Measurements from ENCODE around the gene WWTR1.

DNA sequence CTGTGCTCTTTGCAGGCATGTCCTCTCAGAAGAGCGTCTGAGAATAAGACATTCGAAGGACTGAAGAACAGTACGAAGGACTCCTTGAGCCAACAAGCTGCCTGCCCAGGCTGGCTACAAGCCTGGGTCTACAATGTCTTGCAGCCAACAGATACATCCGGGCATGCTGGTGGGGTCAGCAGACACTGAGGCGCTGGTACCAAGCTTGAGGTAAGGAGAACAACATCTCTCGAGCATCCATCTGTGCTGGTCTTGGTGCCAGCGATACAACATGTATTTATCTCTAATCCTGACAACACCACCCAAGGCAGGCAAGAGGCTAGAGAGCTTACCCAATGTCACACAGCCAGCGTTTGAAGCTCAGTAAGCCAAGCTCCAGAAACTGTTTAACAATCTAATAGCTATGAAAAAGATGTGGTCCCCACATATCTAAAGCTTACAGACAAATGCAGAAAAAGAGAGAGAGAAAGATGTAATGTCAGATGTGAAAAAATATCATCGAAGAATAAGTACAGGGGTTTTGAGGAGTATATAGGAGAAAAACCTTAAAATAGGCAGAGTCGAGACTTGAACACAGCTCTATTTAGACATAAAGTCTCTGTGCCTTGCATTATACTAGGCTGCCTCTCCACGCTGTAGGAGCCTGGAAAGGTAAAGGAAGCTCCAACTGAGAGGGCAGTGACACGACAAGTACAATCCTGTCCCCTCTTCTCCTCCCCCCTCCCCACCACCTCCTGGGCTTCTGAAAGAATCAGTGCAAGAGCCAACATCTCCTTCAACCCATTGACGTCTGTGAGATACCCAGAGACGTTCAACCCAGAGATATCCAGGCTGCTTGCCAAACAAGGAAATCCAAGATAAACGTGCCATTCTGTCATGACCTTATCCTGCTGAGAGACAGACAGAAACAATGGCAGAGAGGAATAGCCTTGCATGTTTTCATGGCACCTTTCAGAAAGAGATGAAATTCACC lies 39.4 kb downstream of the WWTR1 start:
- TF ChIP-seq POLR2A (IDR thresholded peaks at IDR 0.05; ENCODE audit: low read length) (no peak), GATA1 (IDR thresholded peaks at IDR 0.05; ENCODE audit: low read depth, low read length) (no peak)
